NCI-H774 (cell line): Measurements from ENCODE around the gene KRTAP5-2.
"Not testable (repeated sequence)": the region's sequence is repeated elsewhere in the genome, so short reads cannot be mapped to it uniquely, and the experiment has no call there.

Experiments
- DNase-seq: peaks from one replicate; lab custom pipeline; 2025; lab: John Stamatoyannopoulos, UW

KRTAP5-2 gene, protein sequence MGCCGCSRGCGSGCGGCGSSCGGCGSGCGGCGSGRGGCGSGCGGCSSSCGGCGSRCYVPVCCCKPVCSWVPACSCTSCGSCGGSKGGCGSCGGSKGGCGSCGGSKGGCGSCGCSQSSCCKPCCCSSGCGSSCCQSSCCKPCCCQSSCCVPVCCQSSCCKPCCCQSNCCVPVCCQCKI

DNA sequence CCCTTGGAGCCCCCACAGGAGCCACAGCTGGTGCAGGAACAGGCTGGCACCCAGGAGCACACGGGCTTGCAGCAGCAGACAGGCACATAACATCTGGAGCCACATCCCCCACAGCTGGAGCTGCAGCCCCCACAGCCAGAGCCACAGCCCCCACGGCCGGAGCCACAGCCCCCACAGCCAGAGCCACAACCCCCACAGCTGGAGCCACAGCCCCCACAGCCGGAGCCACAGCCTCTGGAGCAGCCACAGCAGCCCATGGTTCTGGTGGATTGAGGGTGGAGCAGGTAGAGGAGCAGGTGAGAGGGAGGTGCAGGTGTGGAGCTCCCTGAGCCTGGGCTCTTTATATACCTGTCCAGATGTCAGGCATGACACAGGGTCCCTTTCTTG is at the start of gene KRTAP5-2:
TSS of gene KRTAP5-2 (minus strand) at position 301 of the 387 bp plus-strand sequence. CDS start at position 257, 44 bp downstream.
- no peak for DNase-seq

DNA sequence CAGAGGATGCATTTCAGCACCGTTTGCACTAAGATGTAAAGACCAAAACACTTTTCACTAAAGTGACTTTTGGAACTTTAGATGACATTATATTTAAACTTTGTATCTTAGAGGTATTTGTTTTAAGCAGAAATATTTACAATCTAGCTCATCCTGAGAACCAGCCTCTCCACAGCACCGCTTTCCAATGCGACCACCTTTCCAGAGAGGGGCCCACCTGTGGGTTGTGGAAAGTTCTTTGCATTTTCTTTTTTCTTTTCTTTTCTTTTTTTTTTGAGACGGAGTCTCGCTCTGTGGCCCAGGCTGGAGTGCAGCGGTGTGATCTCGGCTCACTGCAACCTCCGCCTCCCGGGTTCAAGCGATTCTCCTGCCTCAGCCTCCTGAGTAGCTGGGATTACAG is 48.4 kb upstream of the KRTAP5-2 start:
- DNase-seq: not testable (repeated sequence)

GRCh38 chr11:1645357-1645821 is 47.3 kb upstream of the KRTAP5-2 start:
- DNase-seq: no peak

DNA sequence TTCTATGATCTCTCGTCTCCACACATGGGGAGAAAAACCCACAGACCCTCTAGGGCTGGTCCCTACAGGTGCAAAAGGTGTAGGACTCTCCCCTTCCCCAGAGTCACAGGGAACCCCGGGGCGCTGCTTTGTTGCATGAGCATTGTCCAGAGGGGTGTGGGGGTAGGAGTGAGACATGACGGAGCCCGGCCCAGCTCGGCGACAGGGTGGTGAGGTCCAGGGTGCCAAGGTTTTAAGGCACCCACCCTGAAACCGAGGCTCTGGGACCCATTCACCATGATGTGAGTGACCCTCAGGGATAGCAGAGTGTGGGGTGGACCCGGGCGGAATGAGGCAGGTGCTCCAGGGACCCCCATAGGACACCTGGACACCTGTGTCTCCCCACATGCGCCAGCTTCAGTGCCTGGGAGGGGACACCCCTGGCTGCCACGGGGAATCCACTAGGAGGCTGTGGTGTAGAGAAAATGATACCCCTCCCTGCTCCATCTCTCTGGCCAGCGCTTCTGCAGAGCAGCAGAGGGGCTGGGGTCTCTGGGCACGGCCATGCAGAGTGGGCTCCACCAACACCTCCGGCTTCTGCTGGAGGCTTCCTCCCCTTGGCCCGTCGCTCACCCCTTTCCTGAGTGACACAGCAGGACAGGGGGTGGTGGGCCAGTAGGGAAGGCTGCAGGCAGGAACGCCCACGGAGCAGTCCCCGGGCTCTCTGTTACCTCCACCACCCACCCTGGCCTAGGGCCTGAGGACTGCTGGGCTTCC is 46.7 kb upstream of the KRTAP5-2 start:
- no peak for DNase-seq

- no peak for DNase-seq
These were observed 45.1 kb upstream of the KRTAP5-2 start for GRCh38 chr11:1643146-1643690.

GRCh38 chr11:1642288-1643145 is 44.4 kb upstream of the KRTAP5-2 start:
- DNase-seq: no peak

GRCh38 chr11:1641096-1641495 is 43.0 kb upstream of the KRTAP5-2 start:
- DNase-seq: no peak

- DNase-seq: peak; percentile 82
These were observed 42.2 kb upstream of the KRTAP5-2 start for GRCh38 chr11:1640076-1640946.

- DNase-seq: no peak
These were observed 41.6 kb upstream of the KRTAP5-2 start for GRCh38 chr11:1639666-1640065.

GRCh38 chr11:1639102-1639620 is 41.1 kb upstream of the KRTAP5-2 start:
- DNase-seq: peak; percentile 86

DNA sequence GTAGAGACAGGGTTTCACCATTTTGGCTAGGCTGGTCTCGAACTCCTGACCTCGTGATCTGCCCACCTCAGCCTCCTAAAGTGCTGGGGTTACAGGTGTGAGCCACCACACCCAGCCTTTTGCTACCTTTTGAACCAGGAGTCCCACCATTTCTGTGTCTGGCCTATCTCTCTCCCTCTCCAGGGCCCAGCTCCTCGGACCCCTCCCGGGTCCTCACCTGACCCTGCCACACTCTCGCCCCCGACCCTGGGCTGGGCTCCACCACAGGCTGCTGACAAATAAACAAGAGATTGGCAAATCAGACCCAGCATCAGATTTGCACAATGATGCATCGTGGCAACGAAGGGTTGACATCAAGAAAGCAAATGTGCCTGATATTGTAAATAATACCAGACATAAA is 40.2 kb upstream of the KRTAP5-2 start:
- no peak for DNase-seq

DNA sequence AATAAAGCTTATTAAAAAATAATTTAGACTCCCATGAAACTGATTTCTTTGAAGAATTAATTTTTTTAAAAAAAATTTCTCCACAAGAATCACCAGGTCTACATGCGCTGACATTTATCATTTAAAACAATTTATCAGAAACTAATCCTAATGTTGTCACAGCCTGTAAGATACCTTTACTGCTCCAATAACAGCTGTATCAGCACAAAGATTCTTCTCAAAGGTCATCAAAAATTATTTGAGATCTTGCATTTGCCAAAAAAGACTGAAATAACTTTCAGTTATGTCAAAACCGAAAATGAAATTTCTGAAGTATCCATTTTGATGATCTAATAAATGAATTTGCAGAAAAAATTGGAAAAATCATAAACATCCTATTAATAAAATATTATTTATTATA is 39.5 kb upstream of the KRTAP5-2 start:
- DNase-seq: no peak

DNA sequence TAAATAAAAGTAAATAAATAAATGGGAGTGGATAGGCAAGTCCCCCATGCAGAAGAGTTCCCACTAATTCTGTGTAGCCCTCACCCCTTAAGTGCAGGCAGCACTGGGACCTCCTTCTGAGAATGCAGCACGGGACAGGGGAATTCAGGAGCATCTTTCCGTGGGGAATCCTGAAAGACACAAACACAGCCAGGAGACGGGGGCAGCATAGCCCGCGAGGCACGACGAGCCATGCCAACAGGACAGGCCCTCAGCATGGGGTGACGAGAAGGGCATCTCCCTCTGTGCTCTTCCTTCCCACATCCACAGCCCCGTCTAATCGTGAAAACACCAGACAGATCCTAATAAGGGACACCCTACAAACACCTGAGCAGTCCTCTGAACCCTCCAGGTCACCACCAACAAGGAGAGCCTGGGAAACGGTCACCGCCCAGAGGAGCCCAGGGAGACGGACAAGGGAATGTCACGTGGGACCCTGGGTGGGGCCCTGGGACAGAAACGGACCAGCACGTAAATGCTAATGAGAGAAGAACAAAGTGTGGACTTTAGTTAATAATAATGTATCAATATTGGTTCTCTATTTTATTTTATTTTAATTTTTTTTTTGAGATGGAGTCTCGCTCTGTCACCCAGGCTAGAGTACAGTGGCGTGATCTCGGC is 38.3 kb upstream of the KRTAP5-2 start:
- DNase-seq: no peak

- DNase-seq: no peak
These were observed 35.8 kb upstream of the KRTAP5-2 start for GRCh38 chr11:1633864-1634263.

- DNase-seq: peak; percentile 21
These were observed 34.1 kb upstream of the KRTAP5-2 start for GRCh38 chr11:1632053-1632714.

DNA sequence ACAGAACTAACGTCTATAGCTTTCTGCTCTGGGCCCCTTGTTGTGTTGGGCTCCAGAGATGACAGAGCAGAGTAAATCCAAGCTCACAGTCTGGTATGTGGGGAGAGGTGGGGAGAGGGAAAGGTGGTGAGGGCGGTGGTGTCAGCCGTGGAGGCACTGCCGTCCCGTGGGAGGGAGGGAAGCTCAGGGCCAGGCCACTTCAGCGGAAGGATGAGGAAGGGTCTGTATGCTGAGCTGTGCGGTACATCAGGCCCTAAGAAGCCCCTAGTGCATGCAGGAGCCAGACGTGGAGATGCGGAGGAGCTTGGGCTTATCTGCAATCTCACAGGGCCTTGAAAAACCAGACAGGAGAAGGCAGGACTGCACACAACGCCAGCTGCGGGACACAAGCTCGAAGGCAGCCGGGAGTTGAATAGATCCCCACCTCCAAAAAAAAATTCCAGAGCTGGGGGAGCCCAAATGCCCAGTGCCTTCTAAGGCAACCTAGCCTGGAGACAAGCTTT is 33.0 kb upstream of the KRTAP5-2 start:
- no peak for DNase-seq

GRCh38 chr11:1630271-1630670 is 32.2 kb upstream of the KRTAP5-2 start:
- DNase-seq: no peak

DNA sequence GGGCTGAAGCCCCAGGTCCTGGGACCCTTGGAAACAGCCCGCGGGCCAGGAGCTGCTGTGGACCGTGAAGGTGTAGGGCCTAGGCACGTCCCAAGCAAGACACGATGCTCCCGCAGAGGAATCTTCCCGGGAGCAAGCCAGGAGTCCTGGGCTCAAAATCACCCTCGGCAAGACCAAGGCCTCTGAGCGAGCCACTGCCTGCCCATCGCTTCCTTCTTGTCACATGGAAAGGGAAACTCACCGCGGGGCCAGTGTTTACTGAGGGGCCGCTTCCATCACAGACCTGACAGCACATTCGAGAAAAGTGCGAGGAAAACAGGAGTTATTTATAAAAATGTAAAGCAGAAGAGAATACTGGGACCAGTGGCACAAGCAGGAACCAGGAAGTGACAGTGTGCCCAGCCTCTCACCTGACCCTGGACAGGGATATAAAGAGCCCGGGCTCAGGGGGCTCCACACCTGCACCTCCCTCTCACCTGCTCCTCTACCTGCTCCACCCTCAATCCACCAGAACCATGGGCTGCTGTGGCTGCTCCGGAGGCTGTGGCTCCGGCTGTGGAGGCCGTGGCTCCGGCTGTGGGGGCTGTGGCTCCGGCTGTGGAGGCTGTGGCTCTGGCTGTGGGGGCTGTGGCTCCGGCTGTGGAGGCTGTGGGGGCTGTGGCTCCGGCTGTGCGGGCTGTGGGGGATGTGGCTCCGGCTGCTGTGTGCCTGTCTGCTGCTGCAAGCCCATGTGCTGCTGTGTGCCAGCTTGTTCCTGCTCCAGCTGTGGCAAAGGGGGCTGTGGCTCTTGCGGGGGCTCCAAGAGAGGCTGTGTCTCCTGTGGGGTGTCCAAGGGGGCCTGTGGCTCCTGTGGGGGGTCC is 31.5 kb upstream of the KRTAP5-2 start, which contains the start of gene KRTAP5-5:
TSS of gene KRTAP5-5 (plus strand) at position 450 of the 860 bp plus-strand sequence. CDS start at position 516, 66 bp downstream.
- no peak for DNase-seq
